K562 (cell line): ENCODE results near the gene KRT71. TPM values are rescaled to one million over a fixed set of nuclear protein-coding genes. Genes with fewer than 3 reads are reported as not detected.

Experiments used
- ATAC-seq: fragments of 200-7000 bp; cut with Tn5 transposase; 3 replicates; pipeline ENCODE4 v1.9.1; 2020; ENCODE audit warnings: moderate library complexity
- BruUV-seq: library from RNA; stranded (reverse); fragments of 400-500 nt; replicated peaks from 2 replicates; lab custom pipeline; 2021; lab: Mats Ljungman, UMichigan
- CTCF ChIA-PET: fragments of 300-600 bp; formaldehyde crosslinking; extraction: SDS; loops from one replicate; lab custom pipeline; 2021; ENCODE audit warnings: low intra/inter-chr PET ratio; lab: Yijun Ruan, JAX
- POLR2A ChIA-PET: fragments of 300-600, 350-650 bp; sonication (Branson Sonifier 250); formaldehyde crosslinking; extraction: SDS; loops from one replicate; lab custom pipeline; 2021; ENCODE audit warnings: antibody characterized with exemption, inconsistent platforms; lab: Yijun Ruan, JAX
- DNase-seq, 4 experiments: peaks; one replicate each; pipeline versions ENCODE4 v3.0.0 to v3.0.0-alpha.2; 2011 to 2018; ENCODE audit warnings: low spot score in 3 of 4, mixed read lengths in 3 of 4; ENCODE audit errors: extremely low read depth in 1 of 4
- FAIRE-seq: peaks from 2 replicates; lab custom pipeline; 2011; peaks lifted over from hg19 to GRCh38; lab: Jason Lieb, UNC
- H2AFZ ChIP-seq: 2 replicates; pipeline ENCODE4 v1.6.0; 2011; ENCODE audit warnings: low read depth, low read length, control low read depth, inconsistent platforms
- H3K27ac ChIP-seq: fragments of 200-600 bp; 3 replicates; pipeline ENCODE4 v1.8.0; 2011; ENCODE audit warnings: low read depth, mild to moderate bottlenecking, control low read depth, inconsistent platforms, low read length, moderate library complexity, mixed read lengths; ENCODE audit errors: extremely low read depth
- H3K27me3 ChIP-seq, 2 experiments: fragments of 300-600 bp in 1 of 2; 2 replicates in 1 of 2; 3 replicates in 1 of 2; pipeline versions ENCODE4 v1.6.0 to v1.8.0; 2011; ENCODE audit warnings: inconsistent platforms in 2 of 2, low read length in 2 of 2, mild to moderate bottlenecking in 1 of 2, mixed read lengths in 1 of 2, moderate library complexity in 1 of 2; ENCODE audit not compliant: control insufficient read depth in 2 of 2, insufficient read depth in 2 of 2
- H3K36me3 ChIP-seq: fragments of 300-600 bp; 3 replicates; pipeline ENCODE4 v1.8.0; 2011; ENCODE audit warnings: mild to moderate bottlenecking, low read length, inconsistent platforms; ENCODE audit not compliant: control insufficient read depth, insufficient read depth
- H3K4me1 ChIP-seq, 2 experiments: fragments of 200-600 bp in 1 of 2; replicated peaks in 1 of 2; 2 replicates in 1 of 2; 3 replicates in 1 of 2; pipeline versions ENCODE4 v1.5.1 to v1.8.0; 2011; ENCODE audit warnings: inconsistent platforms in 2 of 2, low read length in 2 of 2, mild to moderate bottlenecking in 1 of 2, mixed read lengths in 1 of 2, moderate library complexity in 1 of 2; ENCODE audit not compliant: control insufficient read depth in 2 of 2, insufficient read depth in 2 of 2
- H3K4me2 ChIP-seq: 2 replicates; pipeline ENCODE4 v1.6.1; 2011; ENCODE audit warnings: low read length, control low read depth, inconsistent platforms, mixed read lengths; ENCODE audit not compliant: insufficient read depth
- H3K4me3 ChIP-seq: fragments of 200-600 bp; sonication (generic), shearing (Covaris generic); 2 replicates; pipeline ENCODE4 v1.5.1; 2016; ENCODE audit warnings: control low read depth, inconsistent platforms
- H3K79me2 ChIP-seq: fragments of 200-600 bp; 3 replicates; pipeline ENCODE4 v1.8.0; 2011; ENCODE audit warnings: low read length, inconsistent platforms; ENCODE audit not compliant: control insufficient read depth, insufficient read depth
- H3K9ac ChIP-seq, 2 experiments: 2 replicates each; pipeline versions ENCODE4 v1.6.0 to v1.6.1; 2011; ENCODE audit warnings: low read depth in 2 of 2, low read length in 2 of 2, control low read depth in 1 of 2, inconsistent platforms in 1 of 2, mild to moderate bottlenecking in 1 of 2, mixed read lengths in 1 of 2; ENCODE audit not compliant: insufficient read depth in 1 of 2
- H3K9me1 ChIP-seq: one replicate; pipeline ENCODE4 v1.6.0; 2011; ENCODE audit warnings: inconsistent platforms, mild to moderate bottlenecking, low read length, moderate library complexity; ENCODE audit not compliant: control insufficient read depth, insufficient read depth
- H3K9me3 ChIP-seq: replicated peaks from 2 replicates; pipeline ENCODE4 v1.5.1; 2011; ENCODE audit warnings: low read depth, low read length, inconsistent platforms; ENCODE audit not compliant: control insufficient read depth, insufficient read depth
- H4K20me1 ChIP-seq: replicated peaks from 2 replicates; pipeline ENCODE4 v1.6.1; 2011; ENCODE audit warnings: low read length, inconsistent platforms, mixed read lengths; ENCODE audit not compliant: control insufficient read depth, insufficient read depth
- MECOM ChIP-seq: fragments of 250-450 bp; sonication (Bioruptor Pico); IDR thresholded peaks from 2 replicates; pipeline ENCODE4 v1.8.0; 2022; ENCODE audit warnings: inconsistent platforms
- ZBTB33 ChIP-seq: sonication (generic); formaldehyde crosslinking; IDR thresholded peaks from 2 replicates; pipeline ENCODE4 v1.8.1; 2023; ENCODE audit warnings: mild to moderate bottlenecking, missing genetic modification reagents
- ZSCAN29 ChIP-seq: fragments of 450-650 bp; IDR thresholded peaks from 2 replicates; pipeline ENCODE4 v1.6.1; 2017
- WGBS: fragments of 100-300 bp; shearing (Covaris generic); methylation state at CpG from one replicate; pipeline ENCODE4 v1.1.6; 2016; ENCODE audit warnings: low coverage, mixed read lengths; ENCODE audit not compliant: insufficient coverage; ENCODE audit errors: missing lambda C conversion rate; 5-methylcytosine and 5-hydroxymethylcytosine counted together
- in situ Hi-C: fragments of 300-500 bp; cut with MboI; formaldehyde crosslinking; loops from 4 replicates; pipeline ENCODE4 v1.15.0; 2018; ENCODE audit warnings: inconsistent platforms, mixed read lengths
- intact Hi-C: fragments of 100-400 bp; cut with micrococcal nuclease; formaldehyde crosslinking; loops from 2 replicates; pipeline ENCODE4 v1.14.2; 2022
- polyA plus RNA-seq, 8 experiments: library from polyadenylated mRNA; depleted of rRNA in 4 of 8; stranded (reverse) in 5 of 8; unstranded in 3 of 8; fragments of >200 nt; fragmentation: Nextera tagmentation in 2 of 8; fragmentation: Illumina TruSeq in 1 of 8; extraction: Ambion mirVana in 2 of 8; extraction: Trizol in 1 of 8; gene quantifications; 2 replicates each; pipeline versions ENCODE4 v1.2.1 to v1.2.3, GENCODE V29; 2011 to 2014; ENCODE audit warnings: inconsistent platforms in 1 of 8, missing spikeins in 1 of 8
- total RNA-seq, 7 experiments: library from RNA; depleted of rRNA in 6 of 7; stranded (reverse); fragments of >200 nt in 6 of 7; fragmentation: Illumina TruSeq in 2 of 7; extraction: Trizol in 2 of 7; gene quantifications; 2 replicates each; pipeline versions ENCODE4 v1.2.1 to v1.2.3, GENCODE V29; 2011 to 2021; ENCODE audit warnings: low replicate concordance in 1 of 7

KRT71 gene
- total and polyA plus RNA-seq, 9 of the 15 experiments (the other 6 are each of a cell fraction or from before 2014, with no cell fraction given): not detected

GRCh38 chr12:52600941-52601481 is 48.1 kb upstream of the KRT71 start, which contains the start of gene KRT72:
Gene KRT72, minus strand, starts transcription at chr12:52601463. Its CDS starts 11 bp downstream, at chr12:52601452.
- FAIRE-seq (no peak), ATAC-seq (no peak), DNase-seq (no peak)
- TF ChIP-seq MECOM (no peak), ZSCAN29 (no peak), ZBTB33 (CRISPR knock-in tag) (peak; percentile 44; the same call in 1 of the 2 replicates)
- Histone ChIP-seq H3K9me3 (no peaks in the 10 kb centered on the region), H3K4me3 (no peak within 1 kb of the TSS), H4K20me1 (no peaks in the 10 kb centered on the region), H3K4me2 (no peak within 1 kb of the TSS), H2AFZ (no peak within 1 kb of the TSS), H3K9me1 (no peaks in the 10 kb centered on the region), H3K27me3 (peaks cover 0 to 29% of the 10 kb centered on the region in 2 experiments; a peak in 3 of 5 replicates), H3K4me1 (peaks cover 6 to 10% of the 10 kb centered on the region in 2 experiments; a peak in 3 of 5 replicates), H3K79me2 (no peaks in the 10 kb centered on the region), H3K9ac (no peak within 1 kb of the TSS), H3K27ac (no peak within 1 kb of the TSS), H3K36me3 (no peaks in the 10 kb centered on the region)
- ChIA-PET POLR2A (no interaction called here), CTCF (no interaction called here)
- in situ Hi-C loops: no loop called here
- intact Hi-C loops: no loop called here
- no TSS peak for BruUV-seq
- 64% methylated on average over 25 of the region's 48 CpGs for WGBS
